WTC11 (cell line): ENCODE data around the gene HRCT1.

Source experiments
- ETV6 ChIP-seq: sonication (generic); formaldehyde crosslinking; IDR thresholded peaks from 2 replicates; pipeline ENCODE4 v1.8.1; 2022; ENCODE audit warnings: mild to moderate bottlenecking, missing genetic modification reagents
- MXD4 ChIP-seq: fragments of 250-450 bp; sonication (Bioruptor Pico); IDR thresholded peaks from 2 replicates; pipeline ENCODE4 v1.8.0; 2021; ENCODE audit warnings: mild to moderate bottlenecking, moderate library complexity, borderline replicate concordance
- TF ChIP-seq, protein P1 (sequence below): sonication (generic); formaldehyde crosslinking; IDR thresholded peaks from 2 replicates; pipeline ENCODE4 v1.8.0; 2022; ENCODE audit warnings: mild to moderate bottlenecking, missing genetic modification reagents
- TF ChIP-seq, protein P2 (sequence below): fragments of 200-600 bp; IDR thresholded peaks from 2 replicates; pipeline ENCODE4 v1.8.0; 2022; ENCODE audit warnings: antibody characterized with exemption

DNA sequence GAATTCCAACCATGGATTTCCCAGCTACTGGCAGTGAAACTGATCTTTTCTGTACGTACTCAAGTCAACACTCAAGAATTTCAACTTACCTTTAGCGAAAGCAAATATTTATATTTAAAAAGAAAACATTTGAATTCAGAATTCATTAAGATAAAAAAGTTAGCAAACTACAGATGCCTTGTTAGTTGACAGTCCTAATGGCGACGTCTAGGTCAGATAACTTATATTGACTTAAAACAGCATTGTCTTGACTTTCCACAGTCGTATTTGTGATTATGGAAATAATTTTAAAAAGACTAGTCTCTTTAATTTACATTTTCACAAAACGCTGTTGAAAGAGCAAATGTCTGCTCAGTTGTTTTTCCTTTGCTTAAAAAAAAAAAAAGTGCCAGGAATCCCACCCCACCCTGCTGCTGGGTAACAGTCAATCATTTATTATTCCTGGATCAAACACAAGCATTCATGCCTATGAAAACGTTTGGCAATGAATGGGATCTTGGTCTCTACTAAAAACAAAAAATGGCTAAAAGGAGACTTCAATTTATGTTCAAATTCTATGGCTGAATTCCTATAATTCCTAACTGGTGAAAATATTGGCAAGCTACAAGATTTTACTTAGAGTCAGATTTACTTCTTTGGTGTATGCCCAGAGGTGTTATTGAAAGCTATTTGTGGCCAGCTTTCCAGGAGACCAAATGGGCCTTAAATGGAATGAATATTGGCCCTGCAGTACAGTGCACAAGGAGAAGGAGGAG lies 29.9 kb downstream of the HRCT1 start:
- TF ChIP-seq, protein P1, sequence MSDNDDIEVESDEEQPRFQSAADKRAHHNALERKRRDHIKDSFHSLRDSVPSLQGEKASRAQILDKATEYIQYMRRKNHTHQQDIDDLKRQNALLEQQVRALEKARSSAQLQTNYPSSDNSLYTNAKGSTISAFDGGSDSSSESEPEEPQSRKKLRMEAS (CRISPR knock-in tag): no peak
- TF ChIP-seq, protein P2, sequence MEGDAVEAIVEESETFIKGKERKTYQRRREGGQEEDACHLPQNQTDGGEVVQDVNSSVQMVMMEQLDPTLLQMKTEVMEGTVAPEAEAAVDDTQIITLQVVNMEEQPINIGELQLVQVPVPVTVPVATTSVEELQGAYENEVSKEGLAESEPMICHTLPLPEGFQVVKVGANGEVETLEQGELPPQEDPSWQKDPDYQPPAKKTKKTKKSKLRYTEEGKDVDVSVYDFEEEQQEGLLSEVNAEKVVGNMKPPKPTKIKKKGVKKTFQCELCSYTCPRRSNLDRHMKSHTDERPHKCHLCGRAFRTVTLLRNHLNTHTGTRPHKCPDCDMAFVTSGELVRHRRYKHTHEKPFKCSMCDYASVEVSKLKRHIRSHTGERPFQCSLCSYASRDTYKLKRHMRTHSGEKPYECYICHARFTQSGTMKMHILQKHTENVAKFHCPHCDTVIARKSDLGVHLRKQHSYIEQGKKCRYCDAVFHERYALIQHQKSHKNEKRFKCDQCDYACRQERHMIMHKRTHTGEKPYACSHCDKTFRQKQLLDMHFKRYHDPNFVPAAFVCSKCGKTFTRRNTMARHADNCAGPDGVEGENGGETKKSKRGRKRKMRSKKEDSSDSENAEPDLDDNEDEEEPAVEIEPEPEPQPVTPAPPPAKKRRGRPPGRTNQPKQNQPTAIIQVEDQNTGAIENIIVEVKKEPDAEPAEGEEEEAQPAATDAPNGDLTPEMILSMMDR: no peak
- no peak for TF ChIP-seq MXD4 (CRISPR knock-in tag)
- no peak for TF ChIP-seq ETV6 (CRISPR knock-in tag)
